Germinal center (tissue), 1 donor: Measurements from ENCODE around the gene VDAC1.

ENCODE experiments used
- DNase-seq: peaks from one replicate; pipeline ENCODE4 v3.0.0; 2012; ENCODE audit warnings: mixed read lengths, low spot score

Gene VDAC1

DNA sequence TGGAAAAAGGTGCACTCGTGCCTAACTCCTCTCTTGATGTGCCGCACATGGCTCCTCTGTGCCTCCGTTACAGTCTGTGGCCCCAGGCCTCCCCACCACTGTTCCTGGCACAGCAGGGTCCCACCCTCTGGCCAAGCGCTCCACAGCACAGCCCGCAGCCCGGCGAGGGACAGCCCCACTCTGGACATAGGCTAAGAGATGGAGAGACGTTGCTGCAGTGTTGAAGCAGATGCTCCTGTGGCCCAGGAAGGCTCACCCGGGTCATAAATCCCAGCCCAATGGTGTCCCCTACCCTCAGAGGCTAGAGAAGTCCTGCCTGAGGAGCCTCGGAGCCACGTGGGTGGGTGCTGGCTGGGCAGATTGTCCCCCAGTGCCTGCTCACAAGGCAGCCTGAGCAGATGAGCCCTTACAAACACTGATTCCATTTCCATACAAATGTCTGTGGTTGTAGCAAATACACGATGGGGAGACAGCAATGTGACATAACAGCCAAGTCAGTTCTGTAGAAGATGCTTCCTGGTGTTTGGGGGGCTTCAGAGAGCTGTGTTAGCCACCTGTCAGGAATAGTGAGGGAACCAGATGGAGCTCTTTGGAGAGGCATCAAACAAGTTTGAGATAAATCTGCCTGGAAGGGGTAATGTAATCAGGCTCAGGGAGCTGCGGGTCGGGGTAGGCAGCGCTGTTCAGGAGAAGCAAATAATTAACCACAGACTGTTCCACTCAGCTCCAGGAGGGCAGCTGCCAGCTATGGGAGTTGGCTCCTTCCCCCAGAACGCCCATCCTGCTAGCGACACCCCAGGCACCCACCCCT, 78.1 kb downstream of the VDAC1 start:
- no peak for DNase-seq

DNA sequence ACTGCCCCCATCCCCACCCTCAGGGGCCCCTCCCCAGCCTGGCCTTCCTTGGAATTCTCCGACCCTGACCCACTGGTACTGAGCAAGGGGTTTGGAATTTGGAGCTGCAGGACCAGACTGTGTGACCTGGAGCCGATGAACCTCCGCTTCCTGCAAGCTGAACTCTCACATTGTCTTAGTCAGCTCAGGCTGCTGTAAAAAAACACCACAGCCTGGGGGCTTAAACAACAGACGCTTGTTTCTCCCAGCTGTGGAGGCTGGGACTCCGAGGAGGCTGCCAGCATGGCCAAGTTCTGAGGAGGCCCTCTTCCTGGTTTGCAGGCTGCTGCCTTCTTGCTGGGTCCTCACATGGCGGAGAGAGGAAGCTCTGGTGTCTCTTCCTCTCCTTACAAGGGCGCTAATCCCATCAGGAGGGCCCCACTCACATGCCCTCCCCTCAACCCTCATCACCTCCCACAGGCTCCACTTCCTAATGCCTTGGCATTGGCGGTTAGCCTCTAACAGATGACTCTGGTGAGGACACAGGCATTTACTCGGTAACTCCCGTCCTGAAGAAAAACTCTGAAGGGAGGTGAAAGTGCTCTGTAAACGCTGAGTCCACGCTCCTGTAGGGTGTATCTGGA, 78.8 kb downstream of the VDAC1 start:
- no peak for DNase-seq

DNA sequence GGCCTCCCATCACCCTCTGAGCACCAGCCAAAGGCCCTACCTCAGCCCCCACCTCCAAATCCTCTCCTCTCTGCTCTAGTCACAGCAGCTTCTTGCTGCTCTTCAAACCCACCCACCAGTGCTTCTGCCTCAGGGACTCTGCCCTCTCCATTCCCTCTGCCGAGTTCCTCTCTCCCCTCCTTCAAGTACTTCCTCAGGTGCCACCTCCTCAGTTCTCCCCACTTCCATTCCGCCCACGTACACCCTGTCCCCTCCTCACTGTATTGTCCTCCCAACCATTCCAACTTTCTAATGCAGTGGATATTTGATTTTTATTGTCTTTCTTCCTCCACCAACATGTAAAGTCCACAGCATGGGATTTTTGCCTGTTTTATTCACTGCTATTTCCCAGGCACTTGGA, 79.5 kb downstream of the VDAC1 start:
- no peak for DNase-seq

DNA sequence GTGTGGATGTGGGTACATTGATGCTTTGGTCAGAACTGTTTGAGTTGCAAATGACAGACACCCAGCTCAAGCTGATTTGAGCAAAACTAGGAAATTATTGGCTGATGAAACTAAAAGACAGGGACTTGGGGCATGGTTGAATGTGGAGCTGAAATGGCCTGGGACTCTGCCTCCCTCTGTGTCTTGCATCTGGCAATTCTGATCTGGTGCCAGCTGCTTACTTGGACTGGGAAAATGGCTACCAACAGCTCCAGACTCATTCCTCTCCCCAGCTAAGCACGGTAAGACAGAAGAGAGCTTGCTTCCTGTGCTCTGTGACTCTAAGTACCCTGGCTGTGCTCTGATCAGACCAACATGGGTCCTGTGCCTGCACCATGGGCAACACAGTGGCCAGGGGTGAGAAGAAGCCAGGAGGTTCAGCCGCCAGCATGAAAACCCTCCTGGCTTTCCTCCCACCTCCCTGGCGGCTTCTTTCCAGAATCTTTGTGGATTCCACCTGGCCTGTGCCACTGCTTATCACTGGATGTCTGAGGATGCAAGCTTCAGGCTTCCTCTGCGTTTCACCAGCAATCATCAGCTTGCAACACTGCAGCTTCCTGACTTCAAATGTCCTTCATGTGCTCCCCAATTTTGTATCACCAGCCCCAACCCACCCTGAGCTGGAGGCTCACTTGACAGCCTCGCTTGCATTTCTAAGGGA, 80.4 kb downstream of the VDAC1 start:
- DNase-seq = no peak

DNA sequence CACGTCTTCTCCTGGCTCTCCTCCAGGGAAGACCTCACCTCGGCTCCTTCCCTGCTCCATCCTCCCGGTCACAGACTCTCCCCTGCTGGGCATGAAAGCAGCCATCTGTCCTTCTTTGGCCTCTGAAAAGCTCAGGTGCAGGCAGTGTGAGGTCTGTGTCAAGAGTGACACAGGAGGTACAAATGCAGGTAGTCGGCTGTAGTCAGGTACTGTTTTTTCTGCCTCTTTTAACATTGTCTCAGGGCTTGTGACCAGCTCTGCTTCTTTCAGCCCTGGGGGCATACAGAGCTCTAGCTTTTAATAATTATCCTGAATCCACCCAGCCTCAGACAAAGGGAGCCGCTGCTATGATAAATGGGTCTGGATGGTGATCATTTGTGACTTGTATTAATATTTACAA, 82.8 kb downstream of the VDAC1 start:
- DNase-seq = no peak
